HG03108 (cell line): Measurements from ENCODE around the gene HEBP2.
"Not testable (repeated sequence)": the region's sequence is repeated elsewhere in the genome, so short reads cannot be mapped to it uniquely, and the experiment has no call there.

Experiments used
- ATAC-seq: cut with Tn5 transposase; IDR thresholded peaks from one replicate; pipeline ENCODE4 v1.9.1; 2021; ENCODE audit warnings: moderate library complexity; ENCODE audit not compliant: unreplicated experiment

HEBP2 gene

GRCh38 chr6:138422861-138423260, 18.8 kb downstream of the HEBP2 start:
- no peak for ATAC-seq

- ATAC-seq = no peak
Observed at GRCh38 chr6:138424004-138424904, 20.2 kb downstream of the HEBP2 start.

GRCh38 chr6:138425256-138425655, 21.2 kb downstream of the HEBP2 start:
- ATAC-seq = not testable (repeated sequence)

GRCh38 chr6:138426500-138427123, 22.6 kb downstream of the HEBP2 start:
- ATAC-seq = no peak

- no peak for ATAC-seq
Observed at GRCh38 chr6:138427701-138428100, 23.7 kb downstream of the HEBP2 start.

- no peak for ATAC-seq
Observed at GRCh38 chr6:138428944-138429598, 25.0 kb downstream of the HEBP2 start.

- ATAC-seq = no peak
Observed at GRCh38 chr6:138429761-138430160, 25.7 kb downstream of the HEBP2 start.

- ATAC-seq = no peak
Observed at GRCh38 chr6:138430361-138431145, 26.5 kb downstream of the HEBP2 start.

- ATAC-seq = no peak
Observed at GRCh38 chr6:138431256-138432062, 27.4 kb downstream of the HEBP2 start.

GRCh38 chr6:138432063-138432356, 28.0 kb downstream of the HEBP2 start:
- no peak for ATAC-seq

GRCh38 chr6:138434096-138434495, 30.1 kb downstream of the HEBP2 start:
- ATAC-seq = no peak

- no peak for ATAC-seq
Observed at GRCh38 chr6:138434925-138435324, 30.9 kb downstream of the HEBP2 start.

- ATAC-seq = no peak
Observed at GRCh38 chr6:138439546-138439945, 35.5 kb downstream of the HEBP2 start.

- ATAC-seq = no peak
Observed at GRCh38 chr6:138440296-138440695, 36.3 kb downstream of the HEBP2 start.

GRCh38 chr6:138440758-138441357, 36.8 kb downstream of the HEBP2 start:
- ATAC-seq = no peak

- ATAC-seq = no peak
Observed at GRCh38 chr6:138441965-138442364, 37.9 kb downstream of the HEBP2 start.

GRCh38 chr6:138442663-138443062, 38.6 kb downstream of the HEBP2 start:
- no peak for ATAC-seq

GRCh38 chr6:138443979-138444378, 40.0 kb downstream of the HEBP2 start:
- ATAC-seq = no peak

- no peak for ATAC-seq
Observed at GRCh38 chr6:138446821-138447220, 42.8 kb downstream of the HEBP2 start.

- no peak for ATAC-seq
Observed at GRCh38 chr6:138450445-138450844, 46.4 kb downstream of the HEBP2 start.
